B cell (primary cell): ENCODE results near the gene LIPA.

Experiments
- EZH2 ChIP-seq: IDR thresholded peaks from 2 replicates; pipeline ENCODE4 v1.6.1; 2012; ENCODE audit warnings: borderline replicate concordance, low read depth, mild to moderate bottlenecking, moderate library complexity, low read length; ENCODE audit not compliant: insufficient read depth, poor library complexity, severe bottlenecking
- TF ChIP-seq, protein P1 (sequence below): fragments of 200-600 bp; IDR thresholded peaks from one replicate; pipeline ENCODE4 v1.8.0; 2022; ENCODE audit warnings: antibody characterized with exemption, mild to moderate bottlenecking

DNA sequence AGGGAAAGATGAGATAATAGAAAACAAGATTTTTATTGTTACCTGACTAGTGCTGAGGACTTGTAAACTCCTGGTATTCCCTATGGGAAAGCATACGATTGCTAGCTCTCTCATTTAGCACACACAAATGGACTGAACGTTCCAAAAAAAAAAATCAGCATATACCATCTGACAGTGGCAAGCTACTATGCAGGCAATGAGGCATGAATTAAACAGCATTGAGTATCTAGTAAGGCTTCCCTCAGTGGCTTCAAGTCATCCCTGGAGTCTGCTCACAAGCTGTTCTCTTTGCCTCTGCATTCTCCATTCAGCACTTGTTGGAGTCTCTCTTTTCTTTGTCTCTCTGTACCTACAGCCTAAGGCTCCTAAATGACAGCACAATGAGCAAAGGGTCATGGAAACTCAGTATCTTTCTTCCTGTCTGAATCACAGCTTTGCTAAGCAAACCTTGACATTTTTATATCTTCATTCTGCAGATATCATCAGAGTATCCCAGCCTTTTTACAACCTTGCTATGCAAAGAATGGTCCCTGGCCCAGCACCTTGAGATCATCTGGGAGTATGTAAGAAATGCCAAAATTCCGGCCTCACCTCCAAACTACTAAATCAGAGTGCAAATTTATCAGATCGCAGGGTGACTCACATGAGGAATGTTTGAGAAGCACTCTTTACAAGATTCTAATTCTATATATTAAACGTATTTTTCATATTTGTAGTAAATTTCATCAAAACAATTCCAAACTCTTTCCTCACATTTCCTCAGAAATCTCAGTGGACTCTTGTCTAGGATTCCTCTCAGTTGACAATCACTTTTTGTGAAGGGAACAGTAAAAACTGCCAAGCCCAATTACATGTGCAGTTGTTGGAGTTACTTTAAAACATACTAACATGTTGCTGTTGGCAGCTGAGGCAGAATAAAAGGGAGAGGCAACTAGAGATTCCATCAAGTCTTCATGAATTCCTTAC, 10.8 kb upstream of the LIPA start:
- TF ChIP-seq, protein P1, sequence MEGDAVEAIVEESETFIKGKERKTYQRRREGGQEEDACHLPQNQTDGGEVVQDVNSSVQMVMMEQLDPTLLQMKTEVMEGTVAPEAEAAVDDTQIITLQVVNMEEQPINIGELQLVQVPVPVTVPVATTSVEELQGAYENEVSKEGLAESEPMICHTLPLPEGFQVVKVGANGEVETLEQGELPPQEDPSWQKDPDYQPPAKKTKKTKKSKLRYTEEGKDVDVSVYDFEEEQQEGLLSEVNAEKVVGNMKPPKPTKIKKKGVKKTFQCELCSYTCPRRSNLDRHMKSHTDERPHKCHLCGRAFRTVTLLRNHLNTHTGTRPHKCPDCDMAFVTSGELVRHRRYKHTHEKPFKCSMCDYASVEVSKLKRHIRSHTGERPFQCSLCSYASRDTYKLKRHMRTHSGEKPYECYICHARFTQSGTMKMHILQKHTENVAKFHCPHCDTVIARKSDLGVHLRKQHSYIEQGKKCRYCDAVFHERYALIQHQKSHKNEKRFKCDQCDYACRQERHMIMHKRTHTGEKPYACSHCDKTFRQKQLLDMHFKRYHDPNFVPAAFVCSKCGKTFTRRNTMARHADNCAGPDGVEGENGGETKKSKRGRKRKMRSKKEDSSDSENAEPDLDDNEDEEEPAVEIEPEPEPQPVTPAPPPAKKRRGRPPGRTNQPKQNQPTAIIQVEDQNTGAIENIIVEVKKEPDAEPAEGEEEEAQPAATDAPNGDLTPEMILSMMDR, result no peak
- no peak for TF ChIP-seq EZH2
